ENCODE measurements around the gene CCDC102A.
"Not testable (repeated sequence)": the region's sequence is repeated elsewhere in the genome, so short reads cannot be mapped to it uniquely, and the experiment has no call there.

CCDC102A gene

GRCh38 chr16:57499941-57500340, 36.4 kb downstream of the CCDC102A start:
- DNase-seq: not testable (repeated sequence)

GRCh38 chr16:57498031-57498430, 38.3 kb downstream of the CCDC102A start:
- no peak for DNase-seq

GRCh38 chr16:57497121-57497520, 39.2 kb downstream of the CCDC102A start:
- no peak for DNase-seq

GRCh38 chr16:57493767-57494166, 42.6 kb downstream of the CCDC102A start:
- no peak for DNase-seq

GRCh38 chr16:57489229-57489628, 47.1 kb downstream of the CCDC102A start:
- no peak for DNase-seq

GRCh38 chr16:57486858-57487834, 49.2 kb downstream of the CCDC102A start:
- DNase-seq: no peak

GRCh38 chr16:57485916-57486857, 50.2 kb downstream of the CCDC102A start, which contains the start of gene DOK4:
Gene DOK4 (minus strand): TSS chr16:57486493. CDS start chr16:57479507, 6,986 bp downstream.
- no peak for DNase-seq

GRCh38 chr16:57485091-57485915, 51.1 kb downstream of the CCDC102A start:
- DNase-seq: no peak

GRCh38 chr16:57484515-57485005, 51.8 kb downstream of the CCDC102A start:
- DNase-seq: no peak

GRCh38 chr16:57483725-57484514, 52.5 kb downstream of the CCDC102A start:
- no peak for DNase-seq

- DNase-seq: no peak
These were observed 53.4 kb downstream of the CCDC102A start for GRCh38 chr16:57482845-57483545.

GRCh38 chr16:57481421-57481820, 55.0 kb downstream of the CCDC102A start:
- DNase-seq: no peak

GRCh38 chr16:57480754-57481230, 55.6 kb downstream of the CCDC102A start:
- DNase-seq: no peak

- no peak for DNase-seq
These were observed 56.2 kb downstream of the CCDC102A start for GRCh38 chr16:57479976-57480753.

- no peak for DNase-seq
These were observed 57.0 kb downstream of the CCDC102A start for GRCh38 chr16:57479205-57479975.

- DNase-seq: no peak
These were observed 57.8 kb downstream of the CCDC102A start for GRCh38 chr16:57478396-57479204.

- no peak for DNase-seq
These were observed 58.7 kb downstream of the CCDC102A start for GRCh38 chr16:57477531-57478202.
